Brain microvascular endothelial cell (primary cell): ENCODE results near the gene FKRP.

ENCODE experiments used
- DNase-seq: peaks from one replicate; pipeline ENCODE4 v3.0.0-alpha.2; 2020
- H3K27ac ChIP-seq: fragments of 250-450 bp; sonication (Bioruptor Pico); 2 replicates; pipeline ENCODE4 v1.5.1; 2020; ENCODE audit warnings: mild to moderate bottlenecking, moderate library complexity
- H3K27me3 ChIP-seq: fragments of 250-450 bp; sonication (Bioruptor Pico); replicated peaks from 2 replicates; pipeline ENCODE4 v1.5.1; 2020; ENCODE audit warnings: mild to moderate bottlenecking
- H3K36me3 ChIP-seq: fragments of 250-450 bp; sonication (Bioruptor Pico); replicated peaks from 2 replicates; pipeline ENCODE4 v1.5.1; 2020; ENCODE audit warnings: mild to moderate bottlenecking
- H3K4me3 ChIP-seq: 2 replicates; pipeline ENCODE4 v1.5.1; 2011; ENCODE audit warnings: low read depth, mild to moderate bottlenecking, control low read depth, low read length, moderate library complexity
- CTCF ChIP-seq: IDR thresholded peaks from 2 replicates; pipeline ENCODE4 v1.5.1; 2011; ENCODE audit warnings: low read depth, mild to moderate bottlenecking, moderate library complexity, low read length, control low read depth, inconsistent platforms; ENCODE audit errors: missing control alignments
- in situ Hi-C: cut with HindIII; loops from 2 replicates; pipeline ENCODE4 v1.10.0; 2017; ENCODE audit warnings: low sequenced_read_pairs, low pct_ligation_motif_present

Gene FKRP

GRCh38 chr19:46745030-46745429, 827 bp upstream of the FKRP start:
- Histone ChIP-seq H3K36me3 (peaks cover 13% of the 10 kb centered on the region), H3K27ac (no peak overlapping the region), H3K27me3 (no peaks in the 10 kb centered on the region), H3K4me3 (peak overlapping the region; percentile 74)
- TF ChIP-seq CTCF, result no peak
- in situ Hi-C loops, result no loop called here
- no peak for DNase-seq

GRCh38 chr19:46746281-46747057, 612 bp downstream of the FKRP start, which contains the start of gene STRN4:
Gene STRN4 (minus strand): TSS chr19:46746450. CDS start chr19:46746430, 20 bp downstream.
- Histone ChIP-seq H3K27me3 (no peaks in the 10 kb centered on the region), H3K27ac (peak within 1 kb of the TSS; percentile 83), H3K36me3 (peaks cover 10% of the 10 kb centered on the region), H3K4me3 (peak within 1 kb of the TSS; percentile 74)
- DNase-seq, result no peak
- in situ Hi-C loops, result no loop called here
- TF ChIP-seq CTCF, result no peak

GRCh38 chr19:46748325-46749109, 2.7 kb downstream of the FKRP start:
- DNase-seq, result peak; percentile 55
- H3K27ac ChIP-seq, result no peak overlapping the region
- H3K4me3 ChIP-seq, result no peak overlapping the region
- H3K36me3 ChIP-seq, result peaks cover 10% of the 10 kb centered on the region
- in situ Hi-C loops, result no loop called here
- no peaks in the 10 kb centered on the region for H3K27me3 ChIP-seq
- TF ChIP-seq CTCF, result peak; percentile 89

GRCh38 chr19:46753420-46754155, 7.7 kb downstream of the FKRP start:
- in situ Hi-C loops, result no loop called here
- no peak for DNase-seq
- Histone ChIP-seq H3K36me3 (peaks cover 18% of the 10 kb centered on the region), H3K27ac (no peak overlapping the region), H3K4me3 (no peak overlapping the region), H3K27me3 (no peaks in the 10 kb centered on the region)
- TF ChIP-seq CTCF, result peak; percentile 68

GRCh38 chr19:46755077-46755852, 9.4 kb downstream of the FKRP start:
- H3K36me3 ChIP-seq, result peaks cover 14% of the 10 kb centered on the region
- H3K27me3 ChIP-seq, result no peaks in the 10 kb centered on the region
- TF ChIP-seq CTCF, result no peak
- H3K27ac ChIP-seq, result no peak overlapping the region
- H3K4me3 ChIP-seq, result no peak overlapping the region
- in situ Hi-C loops, result no loop called here
- DNase-seq, result no peak
